Kasumi-1 (cell line): ENCODE results near the gene GINS2.

ENCODE experiments used
- DNase-seq, 2 experiments: peaks; one replicate each; lab custom pipeline; 2025; lab: John Stamatoyannopoulos, UW

GINS2 gene

DNA sequence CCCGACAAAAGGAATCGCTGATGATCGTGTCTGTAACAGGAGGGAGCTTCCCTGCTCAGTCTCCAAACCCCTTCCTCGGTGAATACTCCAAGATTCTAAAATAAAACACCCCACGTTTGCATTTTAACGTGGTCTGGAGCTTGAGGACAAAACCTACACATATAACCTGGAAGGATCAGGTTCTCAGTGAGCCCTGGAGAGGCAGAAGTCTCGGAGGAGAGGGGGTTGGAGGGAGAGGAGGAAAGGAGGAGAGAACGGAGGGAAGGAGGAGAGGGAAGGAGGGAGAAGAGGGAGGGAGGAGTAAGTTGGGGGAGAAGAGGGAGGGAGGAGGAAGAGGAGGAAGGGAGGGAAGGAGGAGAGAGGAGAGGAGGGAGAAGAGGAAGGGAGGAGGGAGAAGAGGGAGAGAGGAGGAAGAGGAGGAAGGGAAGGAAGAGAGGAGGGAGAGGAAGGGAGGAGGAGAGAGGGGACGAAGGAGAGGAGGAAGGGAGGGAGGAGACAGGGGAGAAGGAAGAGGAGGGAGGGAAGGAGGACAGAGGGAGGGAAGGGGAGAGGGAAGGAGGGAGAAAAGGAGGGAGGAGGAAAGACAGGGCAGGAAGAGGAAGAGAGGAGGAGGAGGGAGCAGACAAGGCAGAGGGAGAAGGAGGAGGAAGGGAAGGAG is 27.4 kb upstream of the GINS2 start:
- DNase-seq, result no peak

DNA sequence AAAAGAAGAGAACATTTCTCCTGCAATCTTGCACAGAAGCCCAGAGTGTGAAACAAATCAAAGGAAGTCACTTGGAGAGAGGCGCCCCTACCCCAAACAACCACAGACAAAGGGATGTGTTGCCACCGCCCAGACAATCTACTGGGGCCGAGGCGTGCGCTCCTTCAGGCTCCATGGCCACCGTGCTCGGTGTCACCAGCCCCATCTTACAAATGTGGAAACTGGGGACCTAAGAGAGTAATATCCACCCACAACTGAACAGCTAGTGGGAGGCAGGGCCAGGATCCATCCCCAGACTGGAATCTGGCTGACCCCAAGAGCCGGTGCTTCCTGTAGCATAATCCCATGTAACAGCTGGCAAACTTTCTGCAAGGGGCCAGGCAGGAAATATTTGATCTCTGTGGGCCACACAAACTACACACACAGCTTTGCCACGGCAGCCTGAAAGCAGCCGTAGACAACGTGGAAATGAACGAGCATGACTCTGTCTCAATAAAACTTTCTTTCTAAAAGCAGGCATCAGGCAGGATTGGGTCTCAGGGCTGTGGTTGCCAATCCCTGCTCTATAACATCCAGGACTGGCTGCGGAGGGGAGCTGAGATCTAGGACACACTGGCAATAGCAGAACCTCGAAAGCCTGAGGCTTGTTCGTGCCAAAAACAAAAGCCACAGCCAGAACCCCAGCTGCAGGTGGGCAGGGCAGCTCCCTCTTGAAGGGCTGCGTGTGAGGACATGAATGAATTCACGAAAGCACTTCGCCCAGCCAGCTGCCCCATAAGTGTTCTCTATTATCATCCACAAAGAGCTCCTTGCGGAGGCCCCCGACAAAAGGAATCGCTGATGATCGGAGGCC is 26.6 kb upstream of the GINS2 start:
- DNase-seq, result no peak

DNA sequence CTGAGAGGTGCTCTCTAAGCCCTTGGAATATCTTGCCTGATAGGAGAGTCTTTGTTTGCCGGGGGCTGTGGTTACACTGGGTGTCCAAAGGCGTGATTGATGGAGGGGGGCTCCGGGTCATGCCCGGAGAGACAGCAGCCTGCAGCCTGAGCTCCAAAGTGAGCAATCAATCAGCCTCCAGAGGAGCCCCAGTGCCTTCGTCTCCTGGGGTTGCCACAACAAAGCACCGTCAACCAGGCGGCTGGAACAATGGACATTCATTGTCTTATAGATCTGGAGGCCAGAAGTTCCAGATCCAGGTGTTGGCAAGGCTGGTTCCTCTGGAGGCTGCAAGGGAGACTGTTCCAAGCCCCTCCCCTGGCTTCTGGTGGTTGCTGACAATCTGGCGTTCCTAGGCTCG is 24.0 kb upstream of the GINS2 start:
- no peak for DNase-seq

DNA sequence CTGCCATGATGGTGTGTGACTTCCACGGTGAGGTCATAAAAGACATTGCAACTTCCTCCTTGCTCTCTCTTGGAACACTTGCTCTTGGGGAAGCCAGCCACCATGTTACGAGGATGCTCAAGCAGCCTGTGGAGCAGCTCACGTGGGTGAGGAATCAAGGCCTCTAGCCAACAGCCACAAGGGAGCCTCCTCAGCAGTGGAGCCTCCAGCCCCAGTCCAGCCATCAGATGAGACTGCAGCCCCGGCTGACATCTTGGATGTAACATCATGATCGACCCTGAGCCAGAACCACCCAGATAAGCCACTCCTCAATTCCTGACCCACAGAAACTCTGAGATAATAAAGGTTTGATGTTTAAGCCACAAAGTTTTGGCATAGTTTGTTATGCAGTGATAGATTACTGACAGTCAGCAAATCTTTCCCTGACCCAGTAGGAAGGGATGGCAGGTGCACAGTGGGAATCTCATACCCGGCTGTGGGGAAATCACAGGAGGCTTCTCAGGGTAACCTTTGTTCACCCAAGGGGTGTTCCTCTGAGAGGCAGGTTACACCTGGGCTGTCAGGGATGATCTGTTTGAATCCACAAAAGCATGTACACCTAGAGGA is 23.3 kb upstream of the GINS2 start:
- DNase-seq, result no peak

DNA sequence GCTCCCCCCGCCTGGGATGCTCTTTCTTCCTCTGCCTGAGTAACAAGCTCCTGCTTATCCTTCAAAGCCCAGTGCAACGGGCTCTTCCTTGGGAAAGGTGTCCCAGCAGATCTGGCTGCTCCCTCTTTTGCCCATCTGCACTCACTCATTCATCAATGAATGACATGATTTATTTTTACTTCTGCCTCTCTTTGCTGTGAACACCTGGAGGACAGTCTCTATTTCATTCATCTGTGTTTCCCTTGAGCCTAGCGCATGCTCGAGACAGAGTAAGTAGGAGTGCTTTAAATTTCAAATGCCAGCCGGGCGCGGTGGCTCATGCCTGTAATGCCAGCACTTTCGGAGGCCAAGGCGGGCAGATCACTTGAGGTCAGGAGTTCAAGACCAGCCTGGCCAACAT is 22.0 kb upstream of the GINS2 start:
- DNase-seq, result no peak

DNA sequence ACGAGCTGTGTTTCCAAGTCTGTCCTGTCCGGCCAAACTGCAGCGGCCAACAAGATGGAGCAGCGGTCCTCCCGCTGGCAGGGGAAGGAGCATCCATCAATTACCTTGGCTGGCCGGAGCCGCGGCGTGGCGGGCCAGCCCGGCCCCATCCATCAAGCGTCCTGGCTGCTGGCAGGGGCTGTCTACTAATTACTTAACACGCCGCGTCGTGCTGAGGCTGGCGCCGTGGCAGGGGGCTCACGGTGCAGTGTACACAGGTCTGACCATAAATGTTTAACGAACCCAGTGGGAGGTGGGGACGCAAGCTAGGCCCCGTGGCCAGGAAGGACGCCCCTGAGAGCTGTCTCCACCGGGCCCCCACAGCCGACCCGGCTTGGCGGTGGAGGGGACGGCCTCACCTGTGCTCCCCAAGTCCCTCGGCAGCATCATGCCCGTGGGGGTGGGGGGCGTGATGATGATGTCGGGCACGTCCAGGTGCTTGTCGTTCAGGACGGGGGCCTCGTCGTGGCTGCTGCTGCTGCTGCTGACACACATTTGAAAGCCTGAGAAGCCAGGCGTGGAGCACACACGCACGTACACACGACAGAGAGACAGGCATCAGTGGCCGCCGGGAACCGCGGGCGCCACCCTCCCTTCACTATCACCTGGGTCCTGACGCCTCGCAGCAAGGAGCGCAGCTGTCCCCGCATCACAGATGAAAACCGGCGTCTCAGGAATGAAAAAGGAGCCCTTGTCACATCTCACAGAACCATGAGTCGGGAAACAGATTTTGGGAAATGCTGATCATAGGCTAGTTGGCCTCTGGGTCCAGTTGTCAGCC is 21.2 kb upstream of the GINS2 start:
- no peak for DNase-seq

DNA sequence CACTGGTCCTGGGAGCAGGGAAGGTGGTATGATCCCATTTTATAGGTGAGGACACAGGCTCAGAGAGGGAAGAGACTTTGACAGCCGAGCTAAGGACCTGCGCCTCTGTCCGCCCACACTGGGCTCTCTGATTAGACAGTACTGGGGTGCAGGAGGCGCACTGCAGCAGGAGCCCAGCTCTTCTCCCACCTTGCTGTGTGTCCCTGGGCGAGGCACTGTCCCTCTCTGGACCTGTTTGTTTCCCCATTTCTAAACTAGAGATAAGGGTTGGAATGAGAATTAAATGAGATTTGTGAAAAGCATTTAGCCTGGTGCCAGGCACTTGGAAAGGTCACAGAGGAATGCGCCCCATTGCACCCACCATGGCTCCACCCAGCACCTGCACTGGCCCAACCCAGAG is 19.6 kb upstream of the GINS2 start:
- no peak for DNase-seq

DNA sequence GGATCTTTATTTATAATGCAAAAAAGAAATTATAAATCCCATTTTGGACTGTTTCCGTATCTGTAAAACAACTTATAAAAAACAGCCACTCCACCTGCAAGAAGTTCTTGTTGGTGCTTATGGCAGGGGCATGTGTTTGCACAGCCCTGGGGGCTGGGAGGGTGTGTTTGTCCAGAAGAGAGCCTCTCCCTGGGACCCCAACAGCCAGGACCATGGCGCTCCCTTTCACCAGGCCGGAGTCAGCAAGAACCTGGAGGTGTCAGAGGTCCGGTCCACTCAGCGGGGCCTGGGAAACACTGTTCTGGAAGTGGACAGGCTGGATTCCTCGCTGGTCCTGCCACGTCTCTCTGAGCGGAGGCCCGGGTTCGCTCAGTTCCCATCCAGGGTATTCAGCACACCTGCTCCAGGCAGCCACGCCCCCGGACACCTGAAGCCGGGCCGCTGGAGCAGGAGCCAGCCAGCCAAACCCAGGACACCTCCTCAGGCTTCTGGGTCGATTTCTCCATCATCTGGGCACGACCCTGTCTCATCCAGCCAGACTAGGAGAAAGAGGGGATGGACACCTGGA is 18.9 kb upstream of the GINS2 start:
- no peak for DNase-seq

DNA sequence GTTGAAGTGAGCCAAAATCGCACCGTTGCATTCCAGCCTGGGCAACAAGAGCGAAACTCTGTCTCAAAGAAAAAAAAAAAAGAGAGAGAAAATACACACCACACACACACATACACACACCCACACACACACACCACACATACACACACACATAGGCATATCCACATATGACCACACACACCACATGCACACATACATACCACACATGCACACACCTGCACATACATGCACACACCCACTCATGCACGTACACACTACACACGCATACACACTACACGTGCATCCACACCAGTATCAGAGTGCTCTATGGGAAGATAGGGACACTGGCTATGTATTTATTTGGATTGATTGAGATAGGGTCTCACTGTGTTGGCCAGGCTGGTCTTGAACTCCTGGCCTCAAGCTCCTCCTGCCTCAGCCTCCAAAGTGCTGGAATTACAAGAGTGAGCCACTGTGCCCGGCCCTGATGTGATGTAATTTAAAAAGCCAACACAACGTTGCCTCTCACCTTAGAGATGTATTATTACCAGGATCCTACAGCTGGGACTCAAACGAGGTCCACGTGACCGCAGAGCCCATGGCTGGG is 17.8 kb upstream of the GINS2 start:
- DNase-seq, result no peak

DNA sequence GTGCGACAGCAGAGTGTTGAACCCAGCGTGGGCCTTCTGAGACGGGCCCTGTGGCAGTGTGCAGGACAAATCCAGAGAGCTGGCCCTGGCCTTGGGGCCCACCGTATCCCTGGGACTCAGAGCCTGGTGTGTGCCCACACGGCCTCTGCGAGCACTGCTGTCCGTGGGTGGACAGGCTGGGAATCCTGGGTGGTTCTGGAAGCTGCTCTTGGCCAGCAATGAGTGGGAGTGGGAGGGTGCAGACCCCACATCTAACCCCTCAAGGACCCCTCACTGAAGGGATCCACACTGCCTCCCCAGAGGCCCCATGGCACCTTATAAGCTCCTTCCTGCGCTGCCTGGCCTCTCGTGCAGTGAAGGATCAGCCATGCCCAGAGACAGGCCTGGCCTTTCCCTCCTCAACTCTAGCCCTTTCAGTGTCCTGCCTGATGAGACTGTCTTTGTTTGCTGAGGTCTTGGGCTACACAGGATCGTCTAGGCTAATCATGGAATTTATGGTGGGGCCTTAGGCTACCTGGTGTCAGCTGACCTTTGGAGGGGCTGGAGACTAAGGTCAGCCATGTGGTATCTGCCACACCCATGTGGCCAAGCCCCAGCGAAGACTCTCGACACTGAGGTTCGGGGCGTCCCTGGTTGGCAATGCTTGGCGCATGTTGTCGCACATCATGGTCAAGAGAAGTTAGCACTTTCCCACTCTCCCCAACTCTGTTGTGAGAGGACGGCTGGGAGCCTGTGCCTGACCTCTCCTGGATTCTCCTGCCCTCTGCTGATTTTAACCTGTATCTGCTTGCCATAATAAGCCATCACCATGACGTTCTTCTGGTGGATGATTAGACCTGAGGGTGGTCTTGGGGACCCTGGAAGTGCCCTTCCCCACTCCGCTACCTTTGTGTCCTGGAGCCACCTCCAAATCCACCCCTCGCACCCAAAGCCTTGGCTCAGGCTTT is 16.4 kb upstream of the GINS2 start:
- no peak for DNase-seq

DNA sequence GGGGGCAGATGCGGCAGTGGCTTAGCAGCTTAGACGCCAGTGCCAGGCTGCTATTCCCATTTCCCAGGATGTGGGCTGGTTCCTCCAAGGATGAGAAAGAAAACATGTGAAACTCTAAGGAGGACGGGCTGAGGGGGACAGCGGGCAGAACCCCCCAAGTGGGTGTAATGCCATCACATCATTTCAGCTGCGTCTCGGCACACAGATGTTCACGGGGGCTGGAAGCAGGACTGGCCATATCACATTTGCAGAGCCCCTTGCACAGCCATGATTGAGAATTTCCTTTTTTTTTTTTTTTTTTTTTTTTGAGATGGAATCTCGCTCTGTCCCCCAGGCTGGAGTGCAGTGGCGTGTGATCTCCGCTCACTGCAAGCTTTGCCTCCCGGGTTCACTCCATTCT is 15.3 kb upstream of the GINS2 start:
- no peak for DNase-seq

DNA sequence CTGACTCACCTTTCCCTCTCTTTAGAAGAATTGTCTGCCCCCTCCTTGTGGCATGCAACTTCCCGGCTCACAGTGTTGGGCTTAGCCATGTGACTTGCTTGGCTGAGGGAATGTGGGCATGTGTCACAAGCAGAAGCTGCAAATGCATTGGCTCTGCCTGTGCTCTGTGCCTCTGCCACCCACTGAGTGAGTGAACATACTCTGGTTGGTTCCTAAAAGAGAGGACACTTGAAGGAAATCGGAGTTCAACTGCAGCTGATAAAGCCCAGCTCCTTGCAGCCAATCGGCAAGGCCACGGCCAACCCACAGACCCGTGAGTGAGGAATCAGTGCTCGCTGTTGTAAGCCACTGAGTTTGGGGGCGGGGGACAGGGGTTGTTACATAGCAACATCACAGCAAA is 10.9 kb upstream of the GINS2 start:
- DNase-seq, result no peak

DNA sequence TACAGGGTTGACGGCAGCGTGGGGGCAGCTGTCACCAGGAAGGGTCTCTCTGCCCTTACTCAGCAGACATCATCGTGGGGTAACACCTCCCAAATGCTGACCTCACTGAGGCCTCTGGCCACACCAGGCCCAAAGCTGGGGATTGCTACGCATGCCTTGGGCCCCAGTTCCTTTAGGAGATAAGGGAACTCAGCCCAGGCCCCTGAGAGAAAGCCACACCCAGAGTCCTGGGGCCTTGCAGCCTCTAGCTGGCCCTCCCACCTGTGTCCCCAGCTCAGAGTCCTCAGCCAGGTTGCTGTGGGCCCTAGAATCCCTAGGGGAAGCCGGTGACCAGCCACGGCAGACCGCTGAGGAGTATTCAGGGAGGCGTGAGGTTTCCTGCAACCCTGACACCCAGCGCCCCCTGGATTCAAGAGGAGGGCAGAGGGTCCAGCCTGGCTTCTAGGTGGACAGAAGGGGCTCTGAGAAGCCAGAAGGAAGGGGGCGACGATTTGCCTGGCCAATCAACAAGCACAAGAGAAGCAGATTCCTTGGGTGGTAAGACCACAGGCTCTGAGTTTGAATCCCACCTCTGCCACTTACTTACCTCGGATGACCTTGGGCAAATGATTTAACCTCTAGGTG is 10.3 kb upstream of the GINS2 start:
- DNase-seq, result no peak

DNA sequence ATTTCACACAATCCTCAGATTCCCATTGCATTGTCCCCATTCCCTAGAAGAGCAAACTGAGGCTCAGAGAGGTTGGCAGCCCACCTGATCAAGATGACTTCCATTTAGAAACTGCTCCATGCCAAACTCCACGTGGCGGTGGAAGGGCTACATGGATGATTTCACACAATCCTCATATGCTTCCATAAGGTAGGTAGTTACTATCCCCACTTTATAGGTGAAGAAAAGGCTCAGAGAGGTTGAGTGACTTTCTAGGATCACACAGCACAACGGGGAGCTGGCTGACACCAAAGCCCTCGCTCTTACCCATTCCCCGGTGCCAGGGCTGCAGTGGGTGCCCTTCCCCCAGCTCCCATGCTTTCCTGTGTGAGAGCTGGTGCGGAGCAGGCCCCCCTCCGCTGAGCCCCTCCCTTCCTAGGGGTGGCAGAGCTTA is 9.7 kb upstream of the GINS2 start:
- no peak for DNase-seq

DNA sequence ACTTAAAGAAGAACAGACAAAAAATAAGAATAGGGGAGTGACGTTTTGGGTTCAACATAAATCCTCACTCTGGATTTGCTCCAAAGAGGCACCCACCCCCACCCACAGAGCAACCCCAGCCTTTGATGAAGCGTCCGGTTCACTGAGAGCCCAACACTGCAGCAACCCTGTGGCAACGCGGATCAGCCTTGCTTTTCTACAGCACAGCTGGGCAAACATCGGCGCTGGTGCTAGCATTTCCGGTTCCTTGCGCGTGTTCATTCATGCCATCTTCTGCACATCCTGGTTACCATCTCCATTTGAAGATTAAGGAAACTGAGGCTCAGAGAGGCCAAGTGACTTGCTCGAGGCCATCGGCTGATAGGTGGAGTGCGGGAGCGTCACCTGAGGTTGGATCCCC is 8.7 kb upstream of the GINS2 start:
- no peak for DNase-seq

DNA sequence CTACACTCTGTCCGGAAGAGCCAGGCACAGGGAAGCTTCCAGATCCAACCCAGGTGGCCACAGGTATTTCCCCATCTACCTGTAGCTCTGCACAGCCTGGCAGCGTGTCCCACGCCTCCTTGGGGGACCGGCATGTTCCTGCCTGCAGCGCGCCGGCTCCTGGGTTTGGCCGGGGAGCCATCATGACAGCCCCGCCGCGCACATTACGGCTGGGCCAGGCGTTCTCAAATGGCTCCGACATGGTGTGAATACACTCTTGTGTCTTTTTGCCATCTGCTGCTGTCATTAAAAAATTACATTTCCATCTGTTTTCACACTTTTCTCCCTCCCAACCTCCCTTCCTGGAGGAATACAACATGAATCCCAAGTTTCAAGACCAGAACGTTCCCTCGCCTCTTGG is 8.0 kb upstream of the GINS2 start:
- DNase-seq, result no peak

DNA sequence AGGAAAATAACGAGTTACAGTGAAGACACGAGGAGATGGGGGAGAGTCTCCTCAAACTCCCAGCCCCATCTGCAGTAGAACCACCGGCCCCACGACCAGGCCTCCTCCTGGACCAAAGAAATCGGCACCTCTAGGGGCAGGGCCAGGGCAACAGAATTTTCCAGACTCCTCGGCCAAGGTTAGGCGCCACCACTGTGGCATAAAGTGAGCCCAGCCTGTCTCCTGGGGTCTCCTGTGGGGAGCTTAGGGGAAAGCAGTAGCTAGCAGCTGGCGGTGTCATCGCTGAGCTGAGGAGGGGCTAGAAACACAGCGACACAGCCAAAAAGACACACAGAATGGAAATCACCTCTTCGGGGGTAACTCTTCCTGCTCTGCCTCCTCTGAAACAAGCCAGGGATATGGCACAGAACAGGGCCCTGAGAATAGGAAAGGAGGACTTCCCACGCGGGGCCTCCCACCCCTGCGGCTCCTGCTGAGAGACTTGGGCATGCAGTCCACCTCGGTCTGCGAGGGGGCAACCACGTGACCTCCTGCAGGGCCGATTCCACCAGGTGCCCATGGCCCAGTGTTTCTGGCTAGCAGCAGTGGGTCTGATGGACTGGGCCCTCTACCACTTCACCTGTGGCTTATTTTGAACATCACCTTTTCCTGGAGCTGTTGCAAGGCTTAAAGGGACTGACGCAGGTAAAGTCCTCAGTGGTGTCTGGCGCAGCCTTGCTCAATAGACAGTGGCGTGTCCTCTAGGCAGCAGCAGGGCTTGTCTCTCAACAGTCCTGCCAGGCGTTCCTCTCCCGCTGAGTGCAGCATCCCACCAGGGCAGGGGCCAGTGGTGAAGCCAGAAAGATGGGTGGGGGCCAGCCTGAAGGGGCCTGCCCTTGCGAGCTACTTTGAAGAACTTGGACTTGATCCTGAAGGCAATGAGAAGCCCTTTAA is 6.7 kb upstream of the GINS2 start:
- DNase-seq, result no peak

DNA sequence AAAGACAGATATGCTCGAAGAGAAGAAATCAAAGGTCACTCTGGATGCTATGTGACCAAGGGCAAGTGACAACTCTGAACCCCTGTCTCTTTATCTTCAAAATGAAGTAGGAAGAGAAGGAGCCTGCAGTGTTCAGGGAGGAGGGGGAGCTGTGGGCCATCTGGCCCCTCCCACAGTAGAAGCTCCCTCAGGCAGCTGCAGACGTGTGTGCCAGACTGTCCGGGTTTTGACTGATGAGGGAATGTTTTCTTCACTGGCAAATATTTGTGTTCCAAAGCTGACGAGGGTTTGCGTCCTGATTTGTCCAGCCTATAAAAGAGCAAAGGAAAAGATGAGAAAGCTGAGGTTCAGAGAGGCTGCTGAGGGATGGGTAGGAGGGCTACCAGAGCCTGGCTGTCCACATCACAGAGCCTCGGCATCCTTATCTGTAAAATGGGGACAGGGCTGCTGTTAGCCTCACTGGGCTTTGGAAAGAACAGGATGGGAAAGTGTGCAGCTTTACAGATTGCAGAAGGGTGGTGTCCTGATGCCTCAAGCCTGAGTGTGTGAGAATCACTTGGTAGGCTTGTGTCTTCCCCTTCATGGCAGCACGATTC is 1.8 kb upstream of the GINS2 start:
- no peak for DNase-seq

DNA sequence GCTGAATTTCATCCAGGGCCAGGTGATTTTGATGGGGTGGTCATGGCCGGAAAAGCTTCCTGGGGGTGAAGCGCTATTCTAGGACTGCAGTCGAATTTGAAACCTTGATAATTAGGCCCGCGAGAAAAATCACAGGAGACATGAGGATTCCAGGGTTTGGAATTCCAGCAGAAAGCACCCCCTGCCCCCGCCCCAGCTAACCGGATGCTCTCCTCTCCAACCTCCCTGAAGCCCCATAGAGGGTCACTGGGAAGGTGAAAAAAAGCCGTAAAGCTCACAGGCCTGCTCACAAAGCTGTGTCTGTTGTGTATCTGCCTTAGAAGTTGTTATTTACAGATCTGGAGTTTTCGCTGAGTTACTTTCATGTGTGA is 1.2 kb upstream of the GINS2 start:
- no peak for DNase-seq
